HCT116 (cell line): Measurements from ENCODE around the gene UCK1.

Experiments
- CTCF ChIP-seq, 3 experiments: fragments of 200-600 bp in 1 of 3; sonication (generic) in 1 of 3; IDR thresholded peaks in 2 of 3; conservative IDR thresholded peaks in 1 of 3; 2 replicates each; pipeline ENCODE4 v1.5.1; 2012 to 2017; ENCODE audit warnings: low read depth in 2 of 3, low read length in 2 of 3, antibody characterized with exemption in 1 of 3, borderline replicate concordance in 1 of 3, control low read depth in 1 of 3, mild to moderate bottlenecking in 1 of 3, mixed read lengths in 1 of 3, mixed run types in 1 of 3, moderate library complexity in 1 of 3; ENCODE audit not compliant: insufficient read depth in 1 of 3
- EZH2 ChIP-seq: fragments of 200-600 bp; sonication (generic); IDR thresholded peaks from 2 replicates; pipeline ENCODE4 v1.6.1; 2017; ENCODE audit warnings: antibody characterized with exemption, mixed run types
- POLR2A ChIP-seq: IDR thresholded peaks from 2 replicates; pipeline ENCODE4 v1.7.0; 2011; ENCODE audit warnings: borderline replicate concordance; ENCODE audit not compliant: insufficient read depth, insufficient read length; ENCODE audit errors: extremely low read depth
- POLR2AphosphoS5 ChIP-seq: IDR thresholded peaks from 2 replicates; pipeline ENCODE4 v1.6.1; 2011; ENCODE audit warnings: mild to moderate bottlenecking, low read depth, low read length, moderate library complexity
- RAD21 ChIP-seq: IDR thresholded peaks from 2 replicates; pipeline ENCODE4 v1.6.1; 2012; ENCODE audit warnings: low read depth, mild to moderate bottlenecking
- SP1 ChIP-seq: IDR thresholded peaks from 2 replicates; pipeline ENCODE4 v1.6.1; 2012; ENCODE audit warnings: low read depth
- YY1 ChIP-seq: IDR thresholded peaks from 2 replicates; pipeline ENCODE4 v1.6.1; 2011; ENCODE audit warnings: low read length, low read depth, moderate library complexity, mild to moderate bottlenecking; ENCODE audit not compliant: insufficient replicate concordance; ENCODE audit errors: extremely low read depth
- ZFX ChIP-seq: fragments of 450-650 bp; IDR thresholded peaks from 2 replicates; pipeline ENCODE4 v1.6.1; 2017
- ZNF274 ChIP-seq: fragments of 200-500 bp; sonication (Bioruptor generic); IDR thresholded peaks from 2 replicates; pipeline ENCODE4 v1.6.1; 2014; ENCODE audit warnings: mild to moderate bottlenecking, low read depth, low read length, inconsistent platforms

GRCh38 chr9:131511416-131511815 is 19.6 kb downstream of the UCK1 start:
- TF ChIP-seq CTCF (IDR thresholded peaks at IDR 0.05 in 2 of 3, conservative IDR thresholded peaks at IDR 0.05 in 1 of 3; ENCODE audit: borderline replicate concordance in 1 of 3, insufficient read depth in 1 of 3, low read depth in 2 of 3, low read length in 2 of 3) (no peak), POLR2AphosphoS5 (no peak), RAD21 (no peak), YY1 (no peak), SP1 (no peak), EZH2 (no peak), POLR2A (no peak), ZNF274 (no peak), ZFX (no peak)
